GM10847 (cell line): ENCODE data around the gene DNER.

ENCODE experiments used
- POLR2A ChIP-seq: IDR thresholded peaks from 2 replicates; pipeline ENCODE4 v1.6.1; 2011; ENCODE audit not compliant: insufficient read length; ENCODE audit errors: extremely low read depth

The DNER gene

GRCh38 chr2:229653531-229653930 lies 60.8 kb downstream of the DNER start:
- no peak for TF ChIP-seq POLR2A

- no peak for TF ChIP-seq POLR2A
Observed at GRCh38 chr2:229652796-229653195, 61.6 kb downstream of the DNER start.

GRCh38 chr2:229650901-229651300 lies 63.5 kb downstream of the DNER start:
- TF ChIP-seq POLR2A, result no peak

- TF ChIP-seq POLR2A, result no peak
Observed at GRCh38 chr2:229650059-229650458, 64.3 kb downstream of the DNER start.

GRCh38 chr2:229646186-229646723 lies 68.1 kb downstream of the DNER start:
- no peak for TF ChIP-seq POLR2A

- no peak for TF ChIP-seq POLR2A
Observed at GRCh38 chr2:229642371-229642770, 72.0 kb downstream of the DNER start.

- no peak for TF ChIP-seq POLR2A
Observed at GRCh38 chr2:229641676-229642075, 72.7 kb downstream of the DNER start.

GRCh38 chr2:229640636-229641035 lies 73.7 kb downstream of the DNER start:
- TF ChIP-seq POLR2A, result no peak

GRCh38 chr2:229636571-229636970 lies 77.8 kb downstream of the DNER start:
- no peak for TF ChIP-seq POLR2A

GRCh38 chr2:229635371-229635680 lies 79.0 kb downstream of the DNER start:
- no peak for TF ChIP-seq POLR2A

- TF ChIP-seq POLR2A, result no peak
Observed at GRCh38 chr2:229634601-229635370, 79.6 kb downstream of the DNER start.

GRCh38 chr2:229633556-229633955 lies 80.8 kb downstream of the DNER start:
- no peak for TF ChIP-seq POLR2A

GRCh38 chr2:229629039-229629438 lies 85.3 kb downstream of the DNER start:
- TF ChIP-seq POLR2A, result no peak

- no peak for TF ChIP-seq POLR2A
Observed at GRCh38 chr2:229627728-229628127, 86.6 kb downstream of the DNER start.

GRCh38 chr2:229622495-229623355 lies 91.6 kb downstream of the DNER start:
- no peak for TF ChIP-seq POLR2A

GRCh38 chr2:229620759-229621158 lies 93.6 kb downstream of the DNER start:
- TF ChIP-seq POLR2A, result no peak

GRCh38 chr2:229620289-229620688 lies 94.1 kb downstream of the DNER start:
- no peak for TF ChIP-seq POLR2A

GRCh38 chr2:229616433-229616832 lies 97.9 kb downstream of the DNER start:
- no peak for TF ChIP-seq POLR2A
